Measurements from ENCODE around the gene TMEM164. TPM values are rescaled to one million over a fixed set of nuclear protein-coding genes. Genes with fewer than 3 reads are reported as not detected.

TMEM164 gene
- total RNA-seq, 1 donor from 2014 or later = 17.6 TPM

GRCh38 chrX:110097920-110098319, 95.0 kb downstream of the TMEM164 start:
- H3K9ac ChIP-seq (ENCODE audit: low read length) = no peak overlapping the region
- no peak for TF ChIP-seq CTCF (IDR thresholded peaks at IDR 0.05; ENCODE audit: insufficient read depth, low read depth, low read length)
- H3K27ac ChIP-seq (ENCODE audit: low read depth, low read length) = no peak overlapping the region
- Mint-ChIP-seq H3K4me3 (ENCODE audit: unreplicated experiment) (no peak overlapping the region), H3K36me3 (ENCODE audit: low read depth, unreplicated experiment) (peaks cover 2% of the 10 kb centered on the region), H3K4me1 (ENCODE audit: low read depth, unreplicated experiment) (no peaks in the 10 kb centered on the region), H3K27ac (ENCODE audit: unreplicated experiment) (no peak overlapping the region), H3K9me3 (ENCODE audit: unreplicated experiment) (peaks cover 3% of the 10 kb centered on the region), H3K27me3 (ENCODE audit: low read depth, unreplicated experiment) (no peaks in the 10 kb centered on the region)
- H3K36me3 ChIP-seq (ENCODE audit: insufficient read depth, low read length) = no peaks in the 10 kb centered on the region
- no peak for FAIRE-seq
- no peak for DNase-seq (ENCODE audit: low read depth)
- no peak overlapping the region for H2AFZ ChIP-seq (ENCODE audit: low read depth, low read length)
- H3K4me1 ChIP-seq (ENCODE audit: insufficient read depth, low read length) = no peaks in the 10 kb centered on the region
- no peak overlapping the region for H3K4me3 ChIP-seq (ENCODE audit: insufficient read depth, low read depth, low read length)
- H3K27me3 ChIP-seq (ENCODE audit: insufficient read depth, low read length) = no peaks in the 10 kb centered on the region
- no peaks in the 10 kb centered on the region for H4K20me1 ChIP-seq (ENCODE audit: insufficient read depth, low read length)
- H3K79me2 ChIP-seq (ENCODE audit: insufficient read depth, low read length) = no peaks in the 10 kb centered on the region
- no peak overlapping the region for H3K4me2 ChIP-seq (ENCODE audit: low read length)
- no peaks in the 10 kb centered on the region for H3K9me3 ChIP-seq (ENCODE audit: insufficient read depth, low read depth, low read length)

GRCh38 chrX:110103344-110103743, 100.4 kb downstream of the TMEM164 start:
- H3K4me1 Mint-ChIP-seq (ENCODE audit: low read depth, unreplicated experiment) = no peaks in the 10 kb centered on the region
- no peak overlapping the region for H3K27ac Mint-ChIP-seq (ENCODE audit: unreplicated experiment)
- no peaks in the 10 kb centered on the region for H3K36me3 Mint-ChIP-seq (ENCODE audit: low read depth, unreplicated experiment)
- DNase-seq (ENCODE audit: low read depth) (no peak), FAIRE-seq (no peak)
- H3K9me3 ChIP-seq (ENCODE audit: insufficient read depth, low read depth, low read length) = no peaks in the 10 kb centered on the region
- no peaks in the 10 kb centered on the region for H3K9me3 Mint-ChIP-seq (ENCODE audit: unreplicated experiment)
- H3K9ac ChIP-seq (ENCODE audit: low read length) = no peak overlapping the region
- H3K36me3 ChIP-seq (ENCODE audit: insufficient read depth, low read length) = no peaks in the 10 kb centered on the region
- no peaks in the 10 kb centered on the region for H3K27me3 ChIP-seq (ENCODE audit: insufficient read depth, low read length)
- no peak overlapping the region for H3K4me2 ChIP-seq (ENCODE audit: low read length)
- TF ChIP-seq CTCF (IDR thresholded peaks at IDR 0.05; ENCODE audit: insufficient read depth, low read depth, low read length) (no peak), EZH2 (IDR thresholded peaks at IDR 0.05; ENCODE audit: insufficient read depth, low read length) (no peak)
- no peak overlapping the region for H3K4me3 ChIP-seq (ENCODE audit: insufficient read depth, low read depth, low read length)
- no peak overlapping the region for H2AFZ ChIP-seq (ENCODE audit: low read depth, low read length)
- no peaks in the 10 kb centered on the region for H3K4me1 ChIP-seq (ENCODE audit: insufficient read depth, low read length)
- H4K20me1 ChIP-seq (ENCODE audit: insufficient read depth, low read length) = no peaks in the 10 kb centered on the region
- H3K27me3 Mint-ChIP-seq (ENCODE audit: low read depth, unreplicated experiment) = no peaks in the 10 kb centered on the region
- H3K27ac ChIP-seq (ENCODE audit: low read depth, low read length) = no peak overlapping the region
- no peaks in the 10 kb centered on the region for H3K79me2 ChIP-seq (ENCODE audit: insufficient read depth, low read length)
- H3K4me3 Mint-ChIP-seq (ENCODE audit: unreplicated experiment) = no peak overlapping the region

GRCh38 chrX:110104078-110104477, 101.2 kb downstream of the TMEM164 start:
- Histone ChIP-seq H3K4me2 (ENCODE audit: low read length) (no peak overlapping the region), H3K4me3 (ENCODE audit: insufficient read depth, low read depth, low read length) (no peak overlapping the region), H3K9ac (ENCODE audit: low read length) (no peak overlapping the region), H2AFZ (ENCODE audit: low read depth, low read length) (no peak overlapping the region), H3K27me3 (ENCODE audit: insufficient read depth, low read length) (no peaks in the 10 kb centered on the region), H3K4me1 (ENCODE audit: insufficient read depth, low read length) (no peaks in the 10 kb centered on the region), H3K79me2 (ENCODE audit: insufficient read depth, low read length) (no peaks in the 10 kb centered on the region), H4K20me1 (ENCODE audit: insufficient read depth, low read length) (no peaks in the 10 kb centered on the region), H3K9me3 (ENCODE audit: insufficient read depth, low read depth, low read length) (no peaks in the 10 kb centered on the region), H3K36me3 (ENCODE audit: insufficient read depth, low read length) (no peaks in the 10 kb centered on the region), H3K27ac (ENCODE audit: low read depth, low read length) (no peak overlapping the region)
- TF ChIP-seq CTCF (IDR thresholded peaks at IDR 0.05; ENCODE audit: insufficient read depth, low read depth, low read length) (no peak), EZH2 (IDR thresholded peaks at IDR 0.05; ENCODE audit: insufficient read depth, low read length) (no peak)
- no peaks in the 10 kb centered on the region for H3K9me3 Mint-ChIP-seq (ENCODE audit: unreplicated experiment)
- no peaks in the 10 kb centered on the region for H3K36me3 Mint-ChIP-seq (ENCODE audit: low read depth, unreplicated experiment)
- H3K4me1 Mint-ChIP-seq (ENCODE audit: low read depth, unreplicated experiment) = no peaks in the 10 kb centered on the region
- H3K27me3 Mint-ChIP-seq (ENCODE audit: low read depth, unreplicated experiment) = no peaks in the 10 kb centered on the region
- H3K27ac Mint-ChIP-seq (ENCODE audit: unreplicated experiment) = no peak overlapping the region
- FAIRE-seq (no peak), DNase-seq (ENCODE audit: low read depth) (no peak)
- no peak overlapping the region for H3K4me3 Mint-ChIP-seq (ENCODE audit: unreplicated experiment)
